ENCODE results near the gene CALR.

CALR gene

DNA sequence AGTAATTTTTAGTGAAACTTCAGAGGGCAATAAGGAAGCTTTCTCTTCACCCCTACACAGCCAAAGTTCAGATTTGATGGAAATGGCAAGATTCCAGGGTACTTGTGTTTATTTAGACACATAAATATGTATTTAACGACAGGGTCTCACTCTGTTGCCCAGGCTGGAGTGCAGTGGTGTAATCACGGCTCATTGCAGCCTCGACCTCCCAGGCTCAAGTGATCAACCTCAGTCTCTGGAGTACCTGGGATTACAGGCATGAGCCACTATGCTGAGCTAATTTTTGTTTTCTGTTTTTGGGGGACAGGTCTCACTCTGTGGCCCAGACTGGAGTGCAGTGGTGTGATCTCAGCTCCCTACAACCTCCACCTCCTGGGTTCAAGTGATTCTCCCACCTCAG, 17.4 kb upstream of the CALR start:
- no peaks in the 10 kb centered on the region for H3K4me1 ChIP-seq (ENCODE audit: insufficient read depth, low read length)
- H3K9ac ChIP-seq (ENCODE audit: low read depth, low read length), result no peak overlapping the region
- H3K36me3 ChIP-seq (ENCODE audit: insufficient read depth, low read length), result peaks cover 3% of the 10 kb centered on the region; the same call in 1 of the 2 replicates

DNA sequence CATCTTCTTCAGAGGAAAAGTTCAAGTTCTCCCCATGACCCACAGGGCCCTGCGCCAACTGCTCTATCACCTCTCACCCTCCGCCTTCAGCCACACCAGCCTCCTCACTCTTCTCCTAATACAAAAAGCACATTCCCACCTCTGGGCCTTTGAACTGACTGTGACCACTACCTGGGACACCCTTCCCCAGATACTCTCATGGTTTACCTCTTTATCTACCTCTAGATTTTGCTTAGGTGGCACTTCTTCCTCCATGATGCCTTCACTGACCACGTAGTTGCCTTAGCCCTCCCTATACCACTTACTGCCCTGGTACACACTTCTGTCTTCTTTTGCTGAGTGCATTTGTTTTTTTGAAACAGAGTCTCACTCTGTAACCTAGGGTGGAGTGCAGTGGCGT, 15.4 kb upstream of the CALR start:
- H3K36me3 ChIP-seq (ENCODE audit: insufficient read depth, low read length), result peaks cover 8% of the 10 kb centered on the region
- H3K9ac ChIP-seq (ENCODE audit: low read depth, low read length), result no peak overlapping the region
- no peaks in the 10 kb centered on the region for H3K4me1 ChIP-seq (ENCODE audit: insufficient read depth, low read length)
- no peaks in the 10 kb centered on the region for H3K9me3 ChIP-seq (ENCODE audit: control insufficient read depth, insufficient read depth, low read length)

More for the DNA sequence above, 17.4 kb upstream of the CALR start:
- no peaks in the 10 kb centered on the region for H3K9me3 ChIP-seq (ENCODE audit: control insufficient read depth, insufficient read depth, low read length)

- H3K4me1 ChIP-seq (ENCODE audit: insufficient read depth, low read length), result no peaks in the 10 kb centered on the region
- no peak overlapping the region for H3K9ac ChIP-seq (ENCODE audit: low read depth, low read length)
- no peaks in the 10 kb centered on the region for H3K9me3 ChIP-seq (ENCODE audit: control insufficient read depth, insufficient read depth, low read length)
- H3K36me3 ChIP-seq (ENCODE audit: insufficient read depth, low read length), result peaks cover 12% of the 10 kb centered on the region
Measured at GRCh38 chr19:12924621-12925310, 13.6 kb upstream of the CALR start.

DNA sequence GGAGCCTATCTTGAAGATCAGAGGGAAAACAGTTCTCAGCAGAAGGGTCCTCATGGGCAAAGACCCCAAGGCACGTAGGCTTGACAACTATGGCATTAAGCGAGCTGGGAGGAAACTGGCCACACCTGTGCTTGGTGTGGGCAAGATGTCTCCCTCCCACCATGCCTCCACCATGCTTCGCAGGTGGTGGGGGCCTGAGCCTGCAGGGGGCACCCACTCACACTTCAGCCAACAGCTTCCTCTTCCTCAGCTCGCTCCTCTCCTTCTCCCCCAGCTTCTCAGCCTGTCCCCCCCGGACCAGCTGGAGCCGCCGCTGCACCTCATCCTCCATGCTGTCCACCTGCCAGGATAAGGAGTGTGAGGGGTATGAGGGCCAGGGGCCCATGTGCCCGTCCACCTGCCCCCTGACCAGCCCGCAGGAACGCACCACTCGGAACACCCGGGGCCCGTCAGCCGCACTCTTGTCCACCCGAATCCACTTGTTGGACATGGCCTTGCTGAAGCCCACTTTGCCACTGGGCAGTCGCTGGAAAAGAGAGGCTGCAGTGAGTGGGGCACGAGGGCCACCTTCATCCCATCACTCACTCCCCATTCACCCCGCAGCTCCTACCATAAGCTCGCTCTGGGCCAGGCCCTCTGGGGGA, 8.3 kb upstream of the CALR start:
- Histone ChIP-seq H3K9me3 (ENCODE audit: control insufficient read depth, insufficient read depth, low read length) (no peaks in the 10 kb centered on the region), H3K9ac (ENCODE audit: low read depth, low read length) (no peak overlapping the region), H3K36me3 (ENCODE audit: insufficient read depth, low read length) (peaks cover 14% of the 10 kb centered on the region), H3K4me1 (ENCODE audit: insufficient read depth, low read length) (no peaks in the 10 kb centered on the region)

DNA sequence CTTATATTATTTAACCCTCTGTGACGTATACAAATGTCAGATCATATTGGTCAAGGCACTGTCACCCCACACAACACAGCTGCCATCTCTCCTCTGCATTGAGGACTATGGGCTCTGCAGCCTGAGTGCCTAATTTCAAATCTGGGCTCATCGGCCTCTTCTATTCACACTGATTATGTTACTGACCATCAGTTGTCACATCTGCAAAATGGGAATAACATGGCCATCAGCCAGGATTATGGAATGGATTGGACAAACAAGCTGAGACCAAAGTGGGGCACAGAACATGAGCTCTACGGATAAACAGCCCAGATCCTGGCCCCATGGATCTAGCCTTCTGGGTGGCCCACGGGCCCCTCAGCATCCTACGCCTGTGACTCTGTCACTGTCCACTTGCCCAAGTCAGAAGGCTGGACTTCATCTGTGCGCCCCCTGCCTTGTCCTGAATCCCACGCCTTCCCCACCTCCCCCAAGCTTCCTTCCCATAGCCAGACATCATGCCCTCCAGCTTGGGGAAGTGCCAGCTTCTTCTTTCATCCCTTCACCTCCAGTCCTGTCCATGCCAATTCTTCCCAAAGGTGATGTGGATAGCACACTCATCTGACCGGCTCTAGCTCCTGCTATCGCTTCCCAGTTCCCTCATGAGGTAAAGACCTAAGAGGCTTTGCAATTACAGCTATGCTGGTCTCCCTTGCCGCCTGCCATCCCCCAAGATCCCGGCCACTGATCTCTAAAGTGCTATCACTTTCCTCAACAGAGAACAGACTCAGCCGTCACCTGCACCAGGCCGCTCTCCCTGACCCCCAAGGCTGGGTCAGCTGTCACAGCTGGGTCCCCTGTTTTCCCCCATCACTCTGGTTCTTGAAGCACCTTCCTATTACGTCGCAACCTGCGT, 5.8 kb upstream of the CALR start:
- peaks cover 8% of the 10 kb centered on the region for H3K36me3 ChIP-seq (ENCODE audit: insufficient read depth, low read length)
- H3K9me3 ChIP-seq (ENCODE audit: control insufficient read depth, insufficient read depth, low read length), result no peaks in the 10 kb centered on the region
- H3K4me1 ChIP-seq (ENCODE audit: insufficient read depth, low read length), result no peaks in the 10 kb centered on the region
- peak overlapping the region; percentile 94 for H3K9ac ChIP-seq (ENCODE audit: low read depth, low read length)

GRCh38 chr19:12933287-12934072, 4.9 kb upstream of the CALR start, which contains the start of gene FARSA:
Gene FARSA (minus strand): TSS chr19:12933711. CDS start chr19:12933696, 15 bp downstream.
- peaks cover 8% of the 10 kb centered on the region for H3K36me3 ChIP-seq (ENCODE audit: insufficient read depth, low read length)
- peak within 1 kb of the TSS; percentile 94 for H3K9ac ChIP-seq (ENCODE audit: low read depth, low read length)
- no peaks in the 10 kb centered on the region for H3K4me1 ChIP-seq (ENCODE audit: insufficient read depth, low read length)
- H3K9me3 ChIP-seq (ENCODE audit: control insufficient read depth, insufficient read depth, low read length), result no peaks in the 10 kb centered on the region

DNA sequence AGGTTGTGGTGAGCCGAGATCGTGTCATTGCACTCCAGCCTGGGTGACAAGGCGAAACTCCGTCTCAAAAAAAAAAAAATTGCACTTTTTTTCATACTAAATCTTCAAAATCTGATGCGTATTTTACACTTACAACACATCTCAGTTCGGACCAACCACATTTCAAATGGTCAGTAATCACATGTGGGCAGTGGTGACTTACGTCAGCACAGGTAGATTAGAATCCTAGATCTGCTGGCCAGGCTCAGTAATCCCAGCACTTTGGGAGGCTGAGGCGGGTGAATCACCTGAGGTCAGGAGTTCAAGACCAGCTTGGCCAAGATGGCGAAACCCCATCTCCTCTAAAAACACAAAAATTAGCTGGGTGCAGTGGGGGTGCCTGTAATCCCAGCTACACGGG, 3.3 kb upstream of the CALR start:
- H3K9ac ChIP-seq (ENCODE audit: low read depth, low read length), result no peak overlapping the region
- H3K36me3 ChIP-seq (ENCODE audit: insufficient read depth, low read length), result peaks cover 11% of the 10 kb centered on the region
- H3K9me3 ChIP-seq (ENCODE audit: control insufficient read depth, insufficient read depth, low read length), result no peaks in the 10 kb centered on the region
- peaks cover 4% of the 10 kb centered on the region; the same call in 1 of the 2 replicates for H3K4me1 ChIP-seq (ENCODE audit: insufficient read depth, low read length)

- Histone ChIP-seq H3K9ac (ENCODE audit: low read depth, low read length) (no peak overlapping the region), H3K4me1 (ENCODE audit: insufficient read depth, low read length) (peaks cover 4% of the 10 kb centered on the region; the same call in 1 of the 2 replicates), H3K36me3 (ENCODE audit: insufficient read depth, low read length) (peaks cover 22% of the 10 kb centered on the region), H3K9me3 (ENCODE audit: control insufficient read depth, insufficient read depth, low read length) (no peaks in the 10 kb centered on the region)
Measured at GRCh38 chr19:12936582-12936981, 1.8 kb upstream of the CALR start.

DNA sequence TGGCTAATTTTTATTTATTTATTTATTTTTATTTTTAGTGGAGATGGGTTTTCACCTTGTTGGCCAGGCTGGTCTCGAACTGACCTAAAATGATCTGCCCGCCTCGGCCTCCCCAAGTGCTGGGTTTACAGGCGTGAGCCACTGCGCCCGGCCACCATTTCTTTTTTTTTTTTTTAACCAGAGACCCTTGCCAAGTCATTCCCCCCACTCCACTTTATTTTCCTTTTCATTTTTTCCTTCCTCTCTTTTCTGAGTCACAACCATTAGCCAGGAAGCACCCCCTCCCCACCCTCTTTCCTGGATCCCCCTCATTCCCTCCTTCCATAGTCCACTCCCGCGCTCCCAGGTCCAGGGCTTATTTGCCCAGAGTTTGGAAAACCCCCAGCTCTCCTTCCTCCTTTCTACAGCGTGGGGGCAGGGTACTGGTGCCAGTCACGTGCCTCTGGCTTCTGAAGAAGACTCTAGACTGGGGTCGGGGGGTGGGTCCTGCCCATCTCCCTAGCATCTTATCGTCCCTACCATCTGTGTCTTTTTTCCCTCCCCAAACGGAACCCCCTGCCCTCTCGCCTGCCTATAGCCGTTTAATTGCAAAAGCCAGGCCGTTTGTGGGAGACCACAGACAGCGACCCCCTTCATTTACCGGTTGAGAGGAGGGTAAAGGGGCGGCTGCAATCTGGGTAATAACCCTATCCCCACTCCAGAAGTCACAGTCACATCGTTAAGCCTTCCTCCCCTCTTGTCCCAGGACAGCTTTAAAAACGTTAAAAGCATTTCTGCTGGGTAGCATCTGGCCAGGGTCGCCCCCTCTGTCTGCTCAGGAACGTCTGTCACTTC, 1.1 kb upstream of the CALR start:
- peak overlapping the region; percentile 63 for H3K9ac ChIP-seq (ENCODE audit: low read depth, low read length)
- H3K36me3 ChIP-seq (ENCODE audit: insufficient read depth, low read length), result peaks cover 26% of the 10 kb centered on the region
- H3K9me3 ChIP-seq (ENCODE audit: control insufficient read depth, insufficient read depth, low read length), result no peaks in the 10 kb centered on the region
- H3K4me1 ChIP-seq (ENCODE audit: insufficient read depth, low read length), result peaks cover 4% of the 10 kb centered on the region; the same call in 1 of the 2 replicates

- Histone ChIP-seq H3K36me3 (ENCODE audit: insufficient read depth, low read length) (peaks cover 34% of the 10 kb centered on the region), H3K9ac (ENCODE audit: low read depth, low read length) (peak overlapping the region; percentile 92), H3K4me1 (ENCODE audit: insufficient read depth, low read length) (peaks cover 4% of the 10 kb centered on the region; the same call in 1 of the 2 replicates), H3K9me3 (ENCODE audit: control insufficient read depth, insufficient read depth, low read length) (no peaks in the 10 kb centered on the region)
Measured at GRCh38 chr19:12938779-12939601, 581 bp downstream of the CALR start.

DNA sequence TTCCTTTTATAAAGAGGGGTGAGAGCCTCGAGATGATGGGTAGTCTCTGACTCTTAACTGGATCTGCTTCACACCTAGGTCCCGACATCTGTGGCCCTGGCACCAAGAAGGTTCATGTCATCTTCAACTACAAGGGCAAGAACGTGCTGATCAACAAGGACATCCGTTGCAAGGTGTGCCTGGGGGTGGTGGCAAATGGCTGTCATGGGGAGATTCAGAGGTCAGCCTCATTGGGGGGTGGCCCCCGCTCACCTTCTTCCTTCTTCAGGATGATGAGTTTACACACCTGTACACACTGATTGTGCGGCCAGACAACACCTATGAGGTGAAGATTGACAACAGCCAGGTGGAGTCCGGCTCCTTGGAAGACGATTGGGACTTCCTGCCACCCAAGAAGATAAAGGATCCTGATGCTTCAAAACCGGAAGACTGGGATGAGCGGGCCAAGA, 1.6 kb downstream of the CALR start:
- Histone ChIP-seq H3K36me3 (ENCODE audit: insufficient read depth, low read length) (peaks cover 34% of the 10 kb centered on the region), H3K4me1 (ENCODE audit: insufficient read depth, low read length) (peaks cover 4% of the 10 kb centered on the region; the same call in 1 of the 2 replicates), H3K9ac (ENCODE audit: low read depth, low read length) (peak overlapping the region; percentile 92), H3K9me3 (ENCODE audit: control insufficient read depth, insufficient read depth, low read length) (no peaks in the 10 kb centered on the region)

- Histone ChIP-seq H3K36me3 (ENCODE audit: insufficient read depth, low read length) (peaks cover 34% of the 10 kb centered on the region), H3K9me3 (ENCODE audit: control insufficient read depth, insufficient read depth, low read length) (no peaks in the 10 kb centered on the region), H3K9ac (ENCODE audit: low read depth, low read length) (no peak overlapping the region), H3K4me1 (ENCODE audit: insufficient read depth, low read length) (peaks cover 4% of the 10 kb centered on the region; the same call in 1 of the 2 replicates)
Measured at GRCh38 chr19:12940897-12941296, 2.5 kb downstream of the CALR start.
